ENCODE measurements around the gene RNLS. TPM values are rescaled to one million over a fixed set of nuclear protein-coding genes. Genes with fewer than 3 reads are reported as not detected.

Gene RNLS
- total RNA-seq, 1 experiment from 2014 or later: 8.1 TPM

DNA sequence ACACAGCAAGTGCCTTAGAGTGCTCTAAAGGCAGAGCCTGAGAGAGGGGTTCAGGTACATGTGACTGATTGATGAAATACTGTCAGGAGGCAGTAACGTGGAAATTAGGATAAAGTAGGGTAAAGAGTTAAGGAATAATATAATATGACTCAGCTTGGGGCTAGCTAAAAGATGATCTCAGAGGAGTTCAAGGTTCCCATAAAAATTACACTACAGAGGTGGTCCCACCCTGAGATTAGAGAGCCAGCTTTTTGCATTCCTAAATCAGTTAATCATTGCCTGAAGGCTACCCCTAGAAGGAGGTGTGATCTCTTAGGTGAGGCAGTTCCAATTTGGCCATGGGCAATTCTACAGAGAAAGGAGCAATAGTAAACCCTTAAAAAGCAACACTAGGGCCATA lies 9.3 kb upstream of the RNLS start:
- intact Hi-C loops (cut with micrococcal nuclease; ENCODE audit: unreplicated experiment): no loop called here
- TF ChIP-seq, protein P1, sequence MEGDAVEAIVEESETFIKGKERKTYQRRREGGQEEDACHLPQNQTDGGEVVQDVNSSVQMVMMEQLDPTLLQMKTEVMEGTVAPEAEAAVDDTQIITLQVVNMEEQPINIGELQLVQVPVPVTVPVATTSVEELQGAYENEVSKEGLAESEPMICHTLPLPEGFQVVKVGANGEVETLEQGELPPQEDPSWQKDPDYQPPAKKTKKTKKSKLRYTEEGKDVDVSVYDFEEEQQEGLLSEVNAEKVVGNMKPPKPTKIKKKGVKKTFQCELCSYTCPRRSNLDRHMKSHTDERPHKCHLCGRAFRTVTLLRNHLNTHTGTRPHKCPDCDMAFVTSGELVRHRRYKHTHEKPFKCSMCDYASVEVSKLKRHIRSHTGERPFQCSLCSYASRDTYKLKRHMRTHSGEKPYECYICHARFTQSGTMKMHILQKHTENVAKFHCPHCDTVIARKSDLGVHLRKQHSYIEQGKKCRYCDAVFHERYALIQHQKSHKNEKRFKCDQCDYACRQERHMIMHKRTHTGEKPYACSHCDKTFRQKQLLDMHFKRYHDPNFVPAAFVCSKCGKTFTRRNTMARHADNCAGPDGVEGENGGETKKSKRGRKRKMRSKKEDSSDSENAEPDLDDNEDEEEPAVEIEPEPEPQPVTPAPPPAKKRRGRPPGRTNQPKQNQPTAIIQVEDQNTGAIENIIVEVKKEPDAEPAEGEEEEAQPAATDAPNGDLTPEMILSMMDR (conservative IDR thresholded peaks at IDR 0.05; ENCODE audit: low read depth, low read length): no peak
- TF ChIP-seq EZH2 (IDR thresholded peaks at IDR 0.05; ENCODE audit: borderline replicate concordance, low read depth, low read length, poor library complexity, severe bottlenecking): no peak
- no peak overlapping the region for H3K4me3 ChIP-seq (ENCODE audit: low read depth, low read length, poor library complexity, severe bottlenecking)
- DNase-seq (ENCODE audit: low spot score): no peak
- ChIA-PET CTCF (no interaction called here), POLR2A (ENCODE audit: low non-redundant PET) (no interaction called here)
- H3K27ac ChIP-seq (ENCODE audit: low read depth, low read length, poor library complexity, severe bottlenecking): no peak overlapping the region
- no peaks in the 10 kb centered on the region for H3K36me3 ChIP-seq (ENCODE audit: insufficient read depth, low read length, poor library complexity, severe bottlenecking)
- no peaks in the 10 kb centered on the region for H3K27me3 ChIP-seq (replicated peaks; ENCODE audit: insufficient read depth, low read depth, low read length, poor library complexity)
- peaks cover 12% of the 10 kb centered on the region for H3K4me1 ChIP-seq (ENCODE audit: insufficient read depth, low read length, poor library complexity, severe bottlenecking)
- BruUV-seq (replicated peaks): no TSS peak
- H3K9me3 ChIP-seq (ENCODE audit: low read depth, low read length, poor library complexity, severe bottlenecking): no peaks in the 10 kb centered on the region

DNA sequence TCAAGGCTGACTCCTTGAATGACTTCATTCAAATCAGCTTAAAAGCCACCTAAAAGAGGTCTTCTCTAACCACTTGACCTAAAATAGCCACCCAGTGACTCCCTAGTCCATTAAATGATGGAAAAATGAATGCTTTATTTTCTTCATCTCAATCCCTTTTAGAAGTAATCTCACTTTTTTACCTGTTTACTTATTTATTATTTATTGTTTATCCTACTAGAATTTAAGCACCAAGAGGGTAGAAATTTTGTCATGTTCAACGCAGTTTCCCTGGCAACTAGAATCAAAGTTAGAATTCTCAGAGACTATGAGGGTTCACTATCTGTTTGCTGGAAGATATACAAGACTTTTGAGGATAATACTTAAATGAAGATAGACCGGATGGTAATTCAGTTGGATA lies 3.3 kb upstream of the RNLS start, which contains the start of gene LIPJ:
Gene LIPJ, plus strand, starts transcription at position 301 of the 400 bp plus-strand sequence. CDS start 3,926 bp downstream, outside the sequence.
- TF ChIP-seq EZH2 (IDR thresholded peaks at IDR 0.05; ENCODE audit: borderline replicate concordance, low read depth, low read length, poor library complexity, severe bottlenecking): no peak
- TF ChIP-seq, protein P1 (conservative IDR thresholded peaks at IDR 0.05; ENCODE audit: low read depth, low read length): no peak
- ChIA-PET CTCF (no interaction called here), POLR2A (ENCODE audit: low non-redundant PET) (no interaction called here)
- DNase-seq (ENCODE audit: low spot score): no peak
- Histone ChIP-seq H3K9me3 (ENCODE audit: low read depth, low read length, poor library complexity, severe bottlenecking) (no peaks in the 10 kb centered on the region), H3K36me3 (ENCODE audit: insufficient read depth, low read length, poor library complexity, severe bottlenecking) (no peaks in the 10 kb centered on the region), H3K4me1 (ENCODE audit: insufficient read depth, low read length, poor library complexity, severe bottlenecking) (peaks cover 12% of the 10 kb centered on the region), H3K4me3 (ENCODE audit: low read depth, low read length, poor library complexity, severe bottlenecking) (no peak within 1 kb of the TSS), H3K27me3 (replicated peaks; ENCODE audit: insufficient read depth, low read depth, low read length, poor library complexity) (no peaks in the 10 kb centered on the region), H3K27ac (ENCODE audit: low read depth, low read length, poor library complexity, severe bottlenecking) (no peak within 1 kb of the TSS)
- intact Hi-C loops (cut with micrococcal nuclease; ENCODE audit: unreplicated experiment): no loop called here
- BruUV-seq (replicated peaks): no TSS peak

DNA sequence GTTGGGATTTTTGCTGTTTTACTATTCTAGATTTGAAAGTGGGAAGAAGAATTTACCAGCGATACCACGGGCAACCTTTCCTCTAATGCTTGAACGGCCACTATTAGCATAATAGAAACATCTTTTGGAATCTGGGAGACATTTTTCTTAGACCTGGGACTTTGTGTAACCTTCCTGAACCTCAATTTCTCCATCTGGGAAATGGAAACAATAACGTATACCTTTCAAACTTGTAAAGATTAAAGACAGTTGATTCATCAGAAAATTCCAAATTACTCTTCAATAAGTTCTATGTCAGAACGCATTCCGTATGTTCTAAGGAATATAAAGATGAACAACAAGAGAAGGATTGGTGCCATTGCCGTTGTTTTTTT lies 453 bp upstream of the RNLS start:
- Histone ChIP-seq H3K27ac (ENCODE audit: low read depth, low read length, poor library complexity, severe bottlenecking) (peak overlapping the region; percentile 87), H3K9me3 (ENCODE audit: low read depth, low read length, poor library complexity, severe bottlenecking) (no peaks in the 10 kb centered on the region), H3K4me1 (ENCODE audit: insufficient read depth, low read length, poor library complexity, severe bottlenecking) (no peaks in the 10 kb centered on the region), H3K36me3 (ENCODE audit: insufficient read depth, low read length, poor library complexity, severe bottlenecking) (no peaks in the 10 kb centered on the region), H3K4me3 (ENCODE audit: low read depth, low read length, poor library complexity, severe bottlenecking) (peak overlapping the region; percentile 62), H3K27me3 (replicated peaks; ENCODE audit: insufficient read depth, low read depth, low read length, poor library complexity) (no peaks in the 10 kb centered on the region)
- POLR2A ChIA-PET (ENCODE audit: low non-redundant PET): no interaction called here
- DNase-seq (ENCODE audit: low spot score): no peak
- CTCF ChIA-PET: interaction anchor here (1.1 to 1.6 kb wide), 3 partner anchors 18 to 894 kb away, joined by 4 to 8 read pairs (median 5); no protein-coding TSS in a partner anchor
- no peak for TF ChIP-seq EZH2 (IDR thresholded peaks at IDR 0.05; ENCODE audit: borderline replicate concordance, low read depth, low read length, poor library complexity, severe bottlenecking)
- TF ChIP-seq, protein P1 (conservative IDR thresholded peaks at IDR 0.05; ENCODE audit: low read depth, low read length): no peak
- no TSS peak for BruUV-seq (replicated peaks)
- intact Hi-C loops (cut with micrococcal nuclease; ENCODE audit: unreplicated experiment): no loop called here

Data from A673 (cell line).